Gastrocnemius medialis (tissue), 4 donors: ENCODE results near the gene NDUFC2.

Experiments
- CTCF ChIP-seq, 5 experiments: fragments of 450-650 bp in 3 of 5; fragments of 200-600 bp in 2 of 5; sonication (generic) in 2 of 5; IDR thresholded peaks in 4 of 5; conservative IDR thresholded peaks in 1 of 5; 1 replicate in 4 of 5; 2 replicates in 1 of 5; pipeline ENCODE4 v1.5.1; 2016 to 2019; ENCODE audit warnings: antibody characterized with exemption in 5 of 5, mild to moderate bottlenecking in 3 of 5, moderate library complexity in 3 of 5
- POLR2A ChIP-seq, 2 donors: fragments of 450-650 bp; IDR thresholded peaks; one replicate each; pipeline ENCODE4 v1.6.1; 2017; ENCODE audit warnings: antibody characterized with exemption in 2 of 2, mild to moderate bottlenecking in 2 of 2, moderate library complexity in 2 of 2

DNA sequence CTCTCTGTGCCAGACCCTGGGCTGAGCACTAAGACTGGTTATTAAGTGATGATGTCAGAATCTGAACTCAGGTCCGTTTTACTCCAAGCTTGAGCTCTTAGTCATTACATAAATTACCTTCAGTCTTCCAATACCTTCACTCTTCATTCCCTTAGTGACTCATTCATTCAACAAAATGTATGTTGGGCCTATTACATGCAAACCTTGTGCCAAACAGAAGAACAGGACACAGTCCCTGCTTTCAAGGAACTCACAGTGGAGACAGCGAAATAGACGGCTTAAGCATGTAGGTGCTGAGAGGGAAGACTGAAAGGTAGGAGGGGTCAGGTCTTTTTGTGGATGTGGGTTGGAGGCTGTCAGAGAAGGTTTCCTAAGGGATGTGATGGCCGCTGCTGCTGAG, 59.9 kb downstream of the NDUFC2 start:
- TF ChIP-seq CTCF (IDR thresholded peaks at IDR 0.05 in 4 of 5, conservative IDR thresholded peaks at IDR 0.05 in 1 of 5) = no peak
- no peak for TF ChIP-seq POLR2A (IDR thresholded peaks at IDR 0.05)
